Measurements from ENCODE around the gene ASCC1. TPM values are rescaled to one million over a fixed set of nuclear protein-coding genes. Genes with fewer than 3 reads are reported as not detected.

Gene ASCC1
- total and polyA plus RNA-seq, 2 donors (not counting 3 experiments of a cell fraction or from before 2014, with no cell fraction given): 16.0 to 24.9 TPM

GRCh38 chr10:72122221-72122620 lies 93.9 kb downstream of the ASCC1 start:
- no peaks in the 10 kb centered on the region for H3K36me3 ChIP-seq (ENCODE audit: control insufficient read depth in 2 of 2, extremely low read depth in 1 of 2, insufficient read depth in 2 of 2, low read length in 2 of 2)
- CTCF ChIA-PET: interaction anchor here (0.6 to 8.2 kb wide), 5 partner anchors 15 to 225 kb away, joined by 3 to 193 read pairs (median 6); no protein-coding TSS in a partner anchor

More at GRCh38 chr10:72122221-72122620, 93.9 kb downstream of the ASCC1 start:
- TF ChIP-seq JUN (IDR thresholded peaks at IDR 0.05; ENCODE audit: borderline replicate concordance, insufficient read depth, insufficient read length, low read depth) (no peak), MAX (IDR thresholded peaks at IDR 0.05; ENCODE audit: insufficient read depth, insufficient read length) (no peak), FOS (IDR thresholded peaks at IDR 0.05; ENCODE audit: borderline replicate concordance, insufficient read depth, low read length) (no peak), MYC (IDR thresholded peaks at IDR 0.05; ENCODE audit: low read depth, low read length) (no peak), CTCF (IDR thresholded peaks at IDR 0.05; ENCODE audit: extremely low read depth in 1 of 2, insufficient read depth in 1 of 2, low read depth in 1 of 2, low read length in 2 of 2) (no peak), EZH2 (IDR thresholded peaks at IDR 0.05; ENCODE audit: borderline replicate concordance, low read depth, low read length, severe bottlenecking) (no peak), POLR2AphosphoS5 (IDR thresholded peaks at IDR 0.05; ENCODE audit: insufficient read depth, low read depth, low read length) (no peak)
- DNase-seq (ENCODE audit: low read depth, low spot score): no peak
- no TSS peak for BruUV-seq (replicated peaks)
- H3K9me3 ChIP-seq (replicated peaks; ENCODE audit: control insufficient read depth, insufficient read depth, low read length): no peaks in the 10 kb centered on the region
- no peaks in the 10 kb centered on the region for H3K4me1 ChIP-seq (ENCODE audit: control insufficient read depth, extremely low read depth, insufficient read depth, low read length)
- intact Hi-C loops (cut with micrococcal nuclease) (no loop called here), dilution Hi-C loops (cut with MboI; ENCODE audit: extremely low pct_ligation_motif_present, low sequenced_read_pairs) (no loop called here)
- FAIRE-seq: no peak
- no peak overlapping the region for H3K9ac ChIP-seq (replicated peaks; ENCODE audit: extremely low read depth, insufficient read depth, low read length)
- no peak overlapping the region for H2AFZ ChIP-seq (ENCODE audit: low read depth, low read length)
- no peak overlapping the region for H3K4me3 ChIP-seq (replicated peaks in 1 of 3; ENCODE audit: insufficient read depth in 1 of 3, low read depth in 1 of 3, low read length in 3 of 3)
- H3K9me1 ChIP-seq (replicated peaks; ENCODE audit: control insufficient read depth, extremely low read depth, insufficient read depth, low read length): no peaks in the 10 kb centered on the region
- H3K79me2 ChIP-seq (ENCODE audit: control insufficient read depth, insufficient read depth, low read length): no peaks in the 10 kb centered on the region
- H3K27ac ChIP-seq (ENCODE audit: insufficient read depth, low read depth, low read length): no peak overlapping the region
- H3K27me3 ChIP-seq (ENCODE audit: control insufficient read depth in 2 of 2, insufficient read depth in 2 of 2, low read length in 2 of 2): no peaks in the 10 kb centered on the region
- H3K4me2 ChIP-seq (ENCODE audit: insufficient read depth, low read length): no peak overlapping the region
- no peaks in the 10 kb centered on the region for H4K20me1 ChIP-seq (replicated peaks; ENCODE audit: control insufficient read depth, extremely low read depth, insufficient read depth, low read length)
- POLR2A ChIA-PET: no interaction called here
